GM21381 (cell line): ENCODE measurements around the gene TBP.
"Not testable (repeated sequence)": the region's sequence is repeated elsewhere in the genome, so short reads cannot be mapped to it uniquely, and the experiment has no call there.

Experiments used
- ATAC-seq: cut with Tn5 transposase; IDR thresholded peaks from one replicate; pipeline ENCODE4 v1.9.1; 2021; ENCODE audit warnings: mild to moderate bottlenecking, moderate library complexity; ENCODE audit not compliant: unreplicated experiment

The TBP gene

GRCh38 chr6:170597278-170597677 lies 43.1 kb downstream of the TBP start:
- no peak for ATAC-seq

- ATAC-seq, result no peak
Measured at GRCh38 chr6:170605574-170606259, 51.5 kb downstream of the TBP start.

- ATAC-seq, result not testable (repeated sequence)
Measured at GRCh38 chr6:170609225-170609624, 55.1 kb downstream of the TBP start.

GRCh38 chr6:170612256-170612804 lies 58.2 kb downstream of the TBP start:
- peak; percentile 91 for ATAC-seq

GRCh38 chr6:170616020-170616554 lies 61.9 kb downstream of the TBP start:
- not testable (repeated sequence) for ATAC-seq
